ENCODE measurements around the gene BTN1A1.

The BTN1A1 gene

DNA sequence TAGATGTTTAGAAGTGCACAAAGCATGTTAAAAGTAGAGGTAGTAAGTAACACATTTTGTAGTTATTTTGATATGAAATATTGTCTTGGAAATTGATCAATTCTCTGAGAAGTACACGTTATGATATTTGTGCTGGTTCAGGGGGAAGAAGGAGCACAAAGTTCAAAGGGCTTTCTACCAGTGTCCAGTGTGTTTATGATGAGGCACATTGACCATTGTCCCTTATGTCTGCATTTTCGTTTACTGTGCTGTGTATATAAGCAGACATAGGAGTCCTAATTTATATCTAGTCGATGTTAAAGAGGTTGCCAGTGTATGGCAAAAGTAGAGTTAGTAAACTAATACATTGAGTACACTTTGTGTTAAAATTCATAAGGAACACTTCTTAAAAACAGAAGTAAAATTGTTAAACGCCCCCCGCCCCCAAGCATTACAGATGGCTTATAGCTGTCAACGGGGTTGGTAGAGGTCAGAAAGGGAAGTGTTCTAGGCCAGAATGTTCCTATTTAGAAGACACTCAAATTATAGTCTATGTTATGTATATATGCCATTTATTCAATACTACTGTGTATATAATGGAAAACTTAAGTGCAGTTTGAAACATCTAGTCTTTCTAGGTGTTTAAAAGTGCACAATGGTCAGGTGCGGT is 24.7 kb downstream of the BTN1A1 start:
- no peak for TF ChIP-seq CTCF (IDR thresholded peaks at IDR 0.05; ENCODE audit: insufficient read depth, missing control alignments)
- FAIRE-seq, result no peak
- DNase-seq (ENCODE audit: insufficient read length, low spot score), result no peak

GRCh38 chr6:26525838-26526237 is 25.7 kb downstream of the BTN1A1 start:
- DNase-seq (ENCODE audit: insufficient read length, low spot score) (no peak), FAIRE-seq (no peak)

GRCh38 chr6:26526928-26527327 is 26.8 kb downstream of the BTN1A1 start:
- FAIRE-seq (no peak), DNase-seq (ENCODE audit: insufficient read length, low spot score) (no peak)
- no peak for TF ChIP-seq CTCF (IDR thresholded peaks at IDR 0.05; ENCODE audit: insufficient read depth, missing control alignments)

More at GRCh38 chr6:26525838-26526237, 25.7 kb downstream of the BTN1A1 start:
- no peak for TF ChIP-seq CTCF (IDR thresholded peaks at IDR 0.05; ENCODE audit: insufficient read depth, missing control alignments)

- DNase-seq (ENCODE audit: insufficient read length, low spot score) (no peak), FAIRE-seq (no peak)
- TF ChIP-seq CTCF (IDR thresholded peaks at IDR 0.05; ENCODE audit: insufficient read depth, missing control alignments), result no peak
Measured at GRCh38 chr6:26530203-26530602, 30.1 kb downstream of the BTN1A1 start.

- DNase-seq (ENCODE audit: insufficient read length, low spot score) (no peak), FAIRE-seq (no peak)
- no peak for TF ChIP-seq CTCF (IDR thresholded peaks at IDR 0.05; ENCODE audit: insufficient read depth, missing control alignments)
Measured at GRCh38 chr6:26531897-26532296, 31.8 kb downstream of the BTN1A1 start.

GRCh38 chr6:26532699-26533531 is 32.8 kb downstream of the BTN1A1 start:
- TF ChIP-seq CTCF (IDR thresholded peaks at IDR 0.05; ENCODE audit: insufficient read depth, missing control alignments), result no peak
- FAIRE-seq (no peak), DNase-seq (ENCODE audit: insufficient read length, low spot score) (no peak)

DNA sequence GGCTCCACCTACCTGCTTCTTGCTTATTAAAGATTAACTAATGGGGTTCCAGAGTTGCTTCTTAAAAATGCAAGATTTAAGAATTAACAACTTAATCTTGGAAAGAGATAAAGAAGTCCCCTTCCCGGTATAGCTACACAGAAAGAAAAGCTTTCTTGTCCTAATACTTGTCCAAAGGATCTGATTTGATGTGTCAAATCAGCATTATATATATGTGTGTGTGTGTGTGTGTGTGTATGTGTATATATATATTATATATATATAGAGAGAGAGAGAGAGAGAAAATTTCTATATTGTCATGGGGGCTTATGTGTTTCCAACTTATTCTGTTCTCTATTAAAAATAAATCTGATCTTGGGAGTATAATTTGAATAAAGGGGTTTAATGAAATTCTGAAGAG is 33.4 kb downstream of the BTN1A1 start:
- TF ChIP-seq CTCF (IDR thresholded peaks at IDR 0.05; ENCODE audit: insufficient read depth, missing control alignments), result no peak
- no peak for DNase-seq (ENCODE audit: insufficient read length, low spot score)
- FAIRE-seq, result no peak

Measured in D721Med (cell line).